ENCODE measurements around the gene FAM83E.

DNA sequence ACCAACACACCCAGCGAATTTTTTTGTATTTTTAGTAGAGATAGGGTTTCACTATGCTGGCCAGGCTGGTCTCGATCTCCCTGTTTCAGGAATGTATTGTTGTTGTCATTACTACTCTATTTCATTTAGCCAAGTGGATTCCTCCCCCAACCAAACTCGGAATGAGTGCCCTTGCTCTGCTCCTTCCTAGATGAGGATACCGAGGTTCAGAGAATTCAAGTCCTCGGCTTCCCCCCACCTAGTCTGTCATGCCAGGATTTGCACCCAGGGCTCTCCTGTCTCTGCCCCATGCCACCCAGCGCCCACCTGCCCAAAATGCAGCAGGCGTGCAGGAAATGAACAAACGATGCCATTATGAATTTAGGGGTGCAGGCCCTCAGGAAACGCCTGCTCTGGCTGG, 11.9 kb downstream of the FAM83E start:
- TF ChIP-seq, protein P1, sequence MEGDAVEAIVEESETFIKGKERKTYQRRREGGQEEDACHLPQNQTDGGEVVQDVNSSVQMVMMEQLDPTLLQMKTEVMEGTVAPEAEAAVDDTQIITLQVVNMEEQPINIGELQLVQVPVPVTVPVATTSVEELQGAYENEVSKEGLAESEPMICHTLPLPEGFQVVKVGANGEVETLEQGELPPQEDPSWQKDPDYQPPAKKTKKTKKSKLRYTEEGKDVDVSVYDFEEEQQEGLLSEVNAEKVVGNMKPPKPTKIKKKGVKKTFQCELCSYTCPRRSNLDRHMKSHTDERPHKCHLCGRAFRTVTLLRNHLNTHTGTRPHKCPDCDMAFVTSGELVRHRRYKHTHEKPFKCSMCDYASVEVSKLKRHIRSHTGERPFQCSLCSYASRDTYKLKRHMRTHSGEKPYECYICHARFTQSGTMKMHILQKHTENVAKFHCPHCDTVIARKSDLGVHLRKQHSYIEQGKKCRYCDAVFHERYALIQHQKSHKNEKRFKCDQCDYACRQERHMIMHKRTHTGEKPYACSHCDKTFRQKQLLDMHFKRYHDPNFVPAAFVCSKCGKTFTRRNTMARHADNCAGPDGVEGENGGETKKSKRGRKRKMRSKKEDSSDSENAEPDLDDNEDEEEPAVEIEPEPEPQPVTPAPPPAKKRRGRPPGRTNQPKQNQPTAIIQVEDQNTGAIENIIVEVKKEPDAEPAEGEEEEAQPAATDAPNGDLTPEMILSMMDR (IDR thresholded peaks at IDR 0.05 in 2 of 3, conservative IDR thresholded peaks at IDR 0.05 in 1 of 3; ENCODE audit: control insufficient read depth in 2 of 3, extremely low read depth in 1 of 3, insufficient read depth in 1 of 3, low read depth in 3 of 3, low read length in 3 of 3), result no peak
- TF ChIP-seq ATF7 (IDR thresholded peaks at IDR 0.05; ENCODE audit: low read depth) (no peak), CHD4 (IDR thresholded peaks at IDR 0.05) (no peak), ZNF24 (IDR thresholded peaks at IDR 0.05) (no peak), ZNF274 (IDR thresholded peaks at IDR 0.05; ENCODE audit: insufficient read depth, insufficient read length) (no peak), JUND (IDR thresholded peaks at IDR 0.05; ENCODE audit: low read depth, low read length) (no peak), EED (IDR thresholded peaks at IDR 0.05; ENCODE audit: low read depth) (no peak), CBFB (IDR thresholded peaks at IDR 0.05; ENCODE audit: low read depth) (no peak)
- TF ChIP-seq, protein P2, sequence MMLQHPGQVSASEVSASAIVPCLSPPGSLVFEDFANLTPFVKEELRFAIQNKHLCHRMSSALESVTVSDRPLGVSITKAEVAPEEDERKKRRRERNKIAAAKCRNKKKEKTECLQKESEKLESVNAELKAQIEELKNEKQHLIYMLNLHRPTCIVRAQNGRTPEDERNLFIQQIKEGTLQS (IDR thresholded peaks at IDR 0.05; ENCODE audit: borderline replicate concordance, extremely low read depth, low read depth, low read length), result no peak
- TF ChIP-seq, protein P3, sequence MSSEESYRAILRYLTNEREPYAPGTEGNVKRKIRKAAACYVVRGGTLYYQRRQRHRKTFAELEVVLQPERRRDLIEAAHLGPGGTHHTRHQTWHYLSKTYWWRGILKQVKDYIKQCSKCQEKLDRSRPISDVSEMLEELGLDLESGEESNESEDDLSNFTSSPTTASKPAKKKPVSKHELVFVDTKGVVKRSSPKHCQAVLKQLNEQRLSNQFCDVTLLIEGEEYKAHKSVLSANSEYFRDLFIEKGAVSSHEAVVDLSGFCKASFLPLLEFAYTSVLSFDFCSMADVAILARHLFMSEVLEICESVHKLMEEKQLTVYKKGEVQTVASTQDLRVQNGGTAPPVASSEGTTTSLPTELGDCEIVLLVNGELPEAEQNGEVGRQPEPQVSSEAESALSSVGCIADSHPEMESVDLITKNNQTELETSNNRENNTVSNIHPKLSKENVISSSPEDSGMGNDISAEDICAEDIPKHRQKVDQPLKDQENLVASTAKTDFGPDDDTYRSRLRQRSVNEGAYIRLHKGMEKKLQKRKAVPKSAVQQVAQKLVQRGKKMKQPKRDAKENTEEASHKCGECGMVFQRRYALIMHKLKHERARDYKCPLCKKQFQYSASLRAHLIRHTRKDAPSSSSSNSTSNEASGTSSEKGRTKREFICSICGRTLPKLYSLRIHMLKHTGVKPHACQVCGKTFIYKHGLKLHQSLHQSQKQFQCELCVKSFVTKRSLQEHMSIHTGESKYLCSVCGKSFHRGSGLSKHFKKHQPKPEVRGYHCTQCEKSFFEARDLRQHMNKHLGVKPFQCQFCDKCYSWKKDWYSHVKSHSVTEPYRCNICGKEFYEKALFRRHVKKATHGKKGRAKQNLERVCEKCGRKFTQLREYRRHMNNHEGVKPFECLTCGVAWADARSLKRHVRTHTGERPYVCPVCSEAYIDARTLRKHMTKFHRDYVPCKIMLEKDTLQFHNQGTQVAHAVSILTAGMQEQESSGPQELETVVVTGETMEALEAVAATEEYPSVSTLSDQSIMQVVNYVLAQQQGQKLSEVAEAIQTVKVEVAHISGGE (CRISPR knock-in tag; IDR thresholded peaks at IDR 0.05), result no peak
- TF ChIP-seq, protein P4, sequence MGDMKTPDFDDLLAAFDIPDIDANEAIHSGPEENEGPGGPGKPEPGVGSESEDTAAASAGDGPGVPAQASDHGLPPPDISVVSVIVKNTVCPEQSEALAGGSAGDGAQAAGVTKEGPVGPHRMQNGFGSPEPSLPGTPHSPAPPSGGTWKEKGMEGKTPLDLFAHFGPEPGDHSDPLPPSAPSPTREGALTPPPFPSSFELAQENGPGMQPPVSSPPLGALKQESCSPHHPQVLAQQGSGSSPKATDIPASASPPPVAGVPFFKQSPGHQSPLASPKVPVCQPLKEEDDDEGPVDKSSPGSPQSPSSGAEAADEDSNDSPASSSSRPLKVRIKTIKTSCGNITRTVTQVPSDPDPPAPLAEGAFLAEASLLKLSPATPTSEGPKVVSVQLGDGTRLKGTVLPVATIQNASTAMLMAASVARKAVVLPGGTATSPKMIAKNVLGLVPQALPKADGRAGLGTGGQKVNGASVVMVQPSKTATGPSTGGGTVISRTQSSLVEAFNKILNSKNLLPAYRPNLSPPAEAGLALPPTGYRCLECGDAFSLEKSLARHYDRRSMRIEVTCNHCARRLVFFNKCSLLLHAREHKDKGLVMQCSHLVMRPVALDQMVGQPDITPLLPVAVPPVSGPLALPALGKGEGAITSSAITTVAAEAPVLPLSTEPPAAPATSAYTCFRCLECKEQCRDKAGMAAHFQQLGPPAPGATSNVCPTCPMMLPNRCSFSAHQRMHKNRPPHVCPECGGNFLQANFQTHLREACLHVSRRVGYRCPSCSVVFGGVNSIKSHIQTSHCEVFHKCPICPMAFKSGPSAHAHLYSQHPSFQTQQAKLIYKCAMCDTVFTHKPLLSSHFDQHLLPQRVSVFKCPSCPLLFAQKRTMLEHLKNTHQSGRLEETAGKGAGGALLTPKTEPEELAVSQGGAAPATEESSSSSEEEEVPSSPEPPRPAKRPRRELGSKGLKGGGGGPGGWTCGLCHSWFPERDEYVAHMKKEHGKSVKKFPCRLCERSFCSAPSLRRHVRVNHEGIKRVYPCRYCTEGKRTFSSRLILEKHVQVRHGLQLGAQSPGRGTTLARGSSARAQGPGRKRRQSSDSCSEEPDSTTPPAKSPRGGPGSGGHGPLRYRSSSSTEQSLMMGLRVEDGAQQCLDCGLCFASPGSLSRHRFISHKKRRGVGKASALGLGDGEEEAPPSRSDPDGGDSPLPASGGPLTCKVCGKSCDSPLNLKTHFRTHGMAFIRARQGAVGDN (IDR thresholded peaks at IDR 0.05), result no peak

Measured in GM12878 (cell line).